GM18508 (cell line): ENCODE measurements around the gene RPS27L.

Experiments
- ATAC-seq: cut with Tn5 transposase; IDR thresholded peaks from one replicate; pipeline ENCODE4 v1.9.1; 2021; ENCODE audit warnings: moderate number of reproducible peaks; ENCODE audit not compliant: insufficient read depth, unreplicated experiment

RPS27L gene

GRCh38 chr15:63188247-63188925 lies 31.1 kb upstream of the RPS27L start:
- no peak for ATAC-seq

GRCh38 chr15:63187589-63188226 lies 30.4 kb upstream of the RPS27L start:
- ATAC-seq = no peak

- no peak for ATAC-seq
These were observed 28.8 kb upstream of the RPS27L start for GRCh38 chr15:63186065-63186464.

DNA sequence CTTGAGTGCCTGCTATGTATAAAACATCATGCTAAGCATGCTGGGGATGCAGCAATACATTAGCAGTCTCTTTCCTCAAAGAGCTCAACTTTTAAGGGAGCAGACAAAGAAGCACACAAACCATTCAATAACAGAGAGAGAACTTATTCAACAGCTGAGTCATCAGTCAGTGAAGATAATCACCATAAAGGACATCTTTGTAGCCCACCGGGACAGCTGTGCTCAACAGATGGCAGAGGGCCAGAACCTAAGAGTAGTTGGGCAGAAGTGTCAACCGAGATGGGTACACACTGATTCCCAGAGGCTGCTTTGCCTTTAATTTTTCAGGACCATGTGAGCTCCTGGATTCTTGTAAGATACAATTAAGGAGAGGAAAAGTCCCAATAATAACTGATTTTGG lies 27.9 kb upstream of the RPS27L start:
- no peak for ATAC-seq

DNA sequence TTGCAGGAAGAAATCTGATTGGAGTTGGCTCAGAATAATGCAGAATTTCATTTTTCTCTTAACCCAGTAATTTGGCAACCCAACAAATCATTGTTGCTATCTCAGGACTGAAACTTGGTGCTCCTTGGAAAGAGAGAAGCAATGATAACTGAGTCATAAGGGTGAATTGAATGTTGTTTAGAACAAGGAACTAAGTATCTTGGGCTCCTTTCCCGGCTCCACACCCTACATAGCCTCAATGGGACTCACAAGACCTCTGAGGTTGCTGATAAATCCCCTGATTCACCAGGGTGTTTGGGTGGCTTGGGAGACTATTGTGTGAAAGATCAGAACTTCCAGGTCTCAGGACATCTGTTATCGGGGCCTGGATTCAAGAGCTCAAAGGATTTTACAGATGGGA lies 24.4 kb upstream of the RPS27L start:
- ATAC-seq = no peak

- ATAC-seq = no peak
These were observed 23.5 kb upstream of the RPS27L start for GRCh38 chr15:63180746-63181145.

GRCh38 chr15:63178034-63178433 lies 20.8 kb upstream of the RPS27L start:
- no peak for ATAC-seq

DNA sequence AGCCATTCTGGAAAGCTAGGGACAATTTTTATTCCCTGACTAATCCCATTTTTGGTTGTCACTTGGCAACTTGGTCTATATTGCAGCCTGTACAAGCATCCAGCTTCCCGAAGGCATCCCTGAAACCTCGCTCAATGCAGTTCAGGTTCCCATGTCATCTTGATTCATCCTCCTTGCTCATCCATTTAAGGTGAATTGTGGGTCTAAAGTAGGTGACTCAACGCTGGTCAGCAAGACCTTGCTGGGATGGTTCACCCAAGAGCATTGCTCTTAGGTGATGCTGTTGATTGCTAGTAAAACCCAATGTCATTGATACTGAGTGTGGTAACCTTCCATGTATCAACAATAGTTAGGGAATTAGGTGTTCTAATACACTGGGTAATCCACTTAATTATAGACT lies 19.0 kb upstream of the RPS27L start:
- ATAC-seq = no peak

GRCh38 chr15:63172851-63173451 lies 15.7 kb upstream of the RPS27L start:
- no peak for ATAC-seq

- no peak for ATAC-seq
These were observed 15.1 kb upstream of the RPS27L start for GRCh38 chr15:63172376-63172775.

GRCh38 chr15:63169788-63170187 lies 12.5 kb upstream of the RPS27L start:
- ATAC-seq = no peak

DNA sequence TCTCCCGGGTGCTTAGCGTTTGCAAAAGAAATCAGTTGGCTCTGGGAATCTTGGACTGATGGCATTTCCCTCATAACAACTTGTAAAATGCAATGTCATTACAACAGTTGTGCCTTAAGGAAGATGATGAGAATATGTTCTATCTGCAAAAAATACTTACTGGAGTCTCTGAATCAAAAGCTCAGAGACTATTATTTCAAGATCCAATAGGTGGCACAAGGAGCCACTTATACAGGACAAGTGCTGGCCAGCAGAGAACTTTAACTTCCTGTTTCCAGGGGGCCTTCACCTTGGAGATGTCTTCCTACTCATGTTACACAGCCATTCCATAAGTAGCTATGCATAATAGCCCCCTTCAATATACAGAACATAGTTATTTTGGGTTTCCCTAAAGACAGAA lies 8.9 kb upstream of the RPS27L start:
- no peak for ATAC-seq

- ATAC-seq = no peak
These were observed 8.0 kb upstream of the RPS27L start for GRCh38 chr15:63165166-63165859.

- ATAC-seq = no peak
These were observed 5.9 kb upstream of the RPS27L start for GRCh38 chr15:63163217-63163616.

- no peak for ATAC-seq
These were observed 3.4 kb upstream of the RPS27L start for GRCh38 chr15:63160638-63161037.

- no peak for ATAC-seq
These were observed 684 bp upstream of the RPS27L start for GRCh38 chr15:63157891-63158431.

DNA sequence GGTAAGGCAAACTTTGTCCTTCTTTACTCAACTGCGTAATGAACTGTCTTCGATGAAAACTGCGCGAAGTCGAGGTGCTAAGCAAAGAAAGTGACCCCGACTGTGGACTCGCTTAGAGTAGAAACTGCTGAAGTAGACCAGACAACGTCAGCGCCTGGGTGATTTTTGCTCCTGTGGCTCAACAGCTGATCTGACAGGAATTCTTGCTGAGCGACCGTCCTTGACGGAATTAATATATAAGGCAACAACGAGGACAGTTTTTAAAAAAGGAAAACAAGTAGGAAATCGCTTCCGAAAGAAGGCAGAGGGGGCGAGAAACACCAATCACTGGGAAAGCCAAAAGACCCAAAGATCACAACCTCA lies 541 bp downstream of the RPS27L start:
- no peak for ATAC-seq

DNA sequence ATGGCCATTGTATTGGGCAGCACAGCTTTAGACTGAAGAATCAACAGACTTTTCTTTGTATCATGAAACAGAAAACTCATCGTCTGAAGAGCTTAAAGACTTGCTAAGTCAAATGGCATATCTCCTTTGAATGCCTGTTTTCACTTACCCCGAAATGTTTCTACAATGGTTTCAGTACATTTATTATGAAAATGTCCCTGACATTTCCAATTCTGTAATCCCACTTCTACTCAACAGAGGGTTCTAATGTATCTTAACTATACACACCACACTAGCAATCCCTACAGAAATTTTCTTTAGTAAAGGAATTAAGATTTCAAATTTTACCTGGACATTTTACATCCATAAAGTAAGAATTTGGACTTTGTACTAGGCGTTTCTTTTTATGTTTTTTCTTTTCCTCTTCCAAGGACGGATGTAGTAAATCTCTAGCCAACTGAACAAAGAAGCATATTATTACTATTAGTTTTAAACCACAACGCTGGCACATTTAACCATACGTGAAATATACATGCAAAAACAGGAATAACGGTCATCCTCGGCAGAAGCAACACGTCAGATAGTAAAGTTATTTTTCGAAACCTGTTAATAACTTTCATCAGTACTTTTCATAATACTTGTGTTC lies 1.1 kb downstream of the RPS27L start:
- no peak for ATAC-seq

DNA sequence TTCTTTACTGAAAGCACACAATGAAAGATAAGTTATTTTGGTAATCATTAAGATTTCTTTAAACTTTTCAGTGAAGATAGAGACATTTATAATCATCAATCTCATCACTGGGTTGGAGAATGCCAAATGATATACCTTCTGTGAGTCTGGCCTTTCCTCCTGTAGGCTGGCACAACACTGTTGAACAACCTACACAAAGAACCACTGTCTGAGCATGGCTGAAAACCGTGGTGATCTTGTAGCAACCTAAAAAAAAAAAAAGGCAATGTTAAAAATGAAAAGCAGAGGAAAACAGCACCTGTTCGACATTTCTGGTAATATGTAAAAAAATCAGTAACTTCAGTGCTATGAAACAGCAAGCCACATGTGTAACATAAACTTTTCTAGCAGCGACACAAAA lies 1.8 kb downstream of the RPS27L start:
- no peak for ATAC-seq

DNA sequence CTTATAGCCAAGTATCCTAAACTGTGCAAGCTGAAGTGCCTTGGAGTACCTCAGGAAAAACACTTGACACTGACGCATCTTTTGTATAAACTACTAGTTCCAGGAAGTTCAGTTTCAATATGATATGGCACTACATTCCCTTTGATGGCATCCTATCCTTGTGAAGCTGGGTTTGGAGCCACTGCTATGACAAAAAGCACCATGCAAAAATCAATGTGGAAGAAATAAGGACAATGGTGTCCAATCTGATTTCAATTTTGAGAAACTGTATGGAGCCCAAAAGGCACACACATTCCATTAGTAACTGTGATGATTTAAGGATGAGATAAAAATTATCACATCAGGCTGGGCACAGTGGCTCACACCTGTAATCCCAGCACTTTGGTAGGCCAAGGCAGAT lies 5.6 kb downstream of the RPS27L start:
- ATAC-seq = no peak

- ATAC-seq = no peak
These were observed 10.6 kb downstream of the RPS27L start for GRCh38 chr15:63146684-63147083.
